ENCODE measurements around the gene MAT2B. TPM values are rescaled to one million over a fixed set of nuclear protein-coding genes. Genes with fewer than 3 reads are reported as not detected.

MAT2B gene
- total RNA-seq, 1 experiment from 2014 or later = 48.4 TPM

DNA sequence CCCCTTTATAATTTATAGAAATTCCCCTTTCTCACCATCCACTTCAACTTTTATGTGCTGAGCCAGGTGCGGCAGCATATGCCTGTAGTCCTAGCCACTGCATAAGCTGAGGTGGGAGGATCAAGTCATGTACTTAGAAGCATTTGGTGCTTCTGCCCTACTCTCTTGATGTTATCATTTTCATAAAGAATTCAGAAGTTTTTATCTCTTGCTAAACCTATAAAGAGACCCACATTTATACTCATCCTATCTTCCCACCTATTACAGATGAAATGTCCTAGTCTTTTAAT is 26.5 kb upstream of the MAT2B start:
- Mint-ChIP-seq H3K9me3 (no peaks in the 10 kb centered on the region), H3K36me3 (ENCODE audit: insufficient read depth in 1 of 3, low read depth in 3 of 3) (peaks cover 40 to 92% (median 73%) of the 10 kb centered on the region in 3 experiments; a peak in 6 of 7 replicates)
- H2AFZ ChIP-seq (ENCODE audit: low read length) = no peak overlapping the region

More for the DNA sequence above, 26.5 kb upstream of the MAT2B start:
- no peaks in the 10 kb centered on the region for H3K4me1 Mint-ChIP-seq
- H2BK120ac ChIP-seq (ENCODE audit: low read depth, low read length, poor library complexity, severe bottlenecking) = no peak overlapping the region
- H3K27me3 ChIP-seq (ENCODE audit: insufficient read depth, low read length) = no peaks in the 10 kb centered on the region
- H2BK15ac ChIP-seq (ENCODE audit: low read depth, low read length) = no peak overlapping the region
- H3K79me1 ChIP-seq (ENCODE audit: insufficient read depth, low read depth, low read length, poor library complexity, severe bottlenecking) = no peaks in the 10 kb centered on the region
- no peak overlapping the region for H3K27ac Mint-ChIP-seq
- TF ChIP-seq, protein P1, sequence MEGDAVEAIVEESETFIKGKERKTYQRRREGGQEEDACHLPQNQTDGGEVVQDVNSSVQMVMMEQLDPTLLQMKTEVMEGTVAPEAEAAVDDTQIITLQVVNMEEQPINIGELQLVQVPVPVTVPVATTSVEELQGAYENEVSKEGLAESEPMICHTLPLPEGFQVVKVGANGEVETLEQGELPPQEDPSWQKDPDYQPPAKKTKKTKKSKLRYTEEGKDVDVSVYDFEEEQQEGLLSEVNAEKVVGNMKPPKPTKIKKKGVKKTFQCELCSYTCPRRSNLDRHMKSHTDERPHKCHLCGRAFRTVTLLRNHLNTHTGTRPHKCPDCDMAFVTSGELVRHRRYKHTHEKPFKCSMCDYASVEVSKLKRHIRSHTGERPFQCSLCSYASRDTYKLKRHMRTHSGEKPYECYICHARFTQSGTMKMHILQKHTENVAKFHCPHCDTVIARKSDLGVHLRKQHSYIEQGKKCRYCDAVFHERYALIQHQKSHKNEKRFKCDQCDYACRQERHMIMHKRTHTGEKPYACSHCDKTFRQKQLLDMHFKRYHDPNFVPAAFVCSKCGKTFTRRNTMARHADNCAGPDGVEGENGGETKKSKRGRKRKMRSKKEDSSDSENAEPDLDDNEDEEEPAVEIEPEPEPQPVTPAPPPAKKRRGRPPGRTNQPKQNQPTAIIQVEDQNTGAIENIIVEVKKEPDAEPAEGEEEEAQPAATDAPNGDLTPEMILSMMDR (conservative IDR thresholded peaks at IDR 0.05) = no peak
- DNase-seq = no peak
- no peak overlapping the region for H2AK5ac ChIP-seq (ENCODE audit: insufficient read length, low read length)
- H3K9ac ChIP-seq (ENCODE audit: extremely low read depth, insufficient read length, low read length) = no peak overlapping the region
- H3K14ac ChIP-seq (ENCODE audit: insufficient read depth, low read length) = no peak overlapping the region
- no CpG with 5 or more reads among the region's 1 CpG for WGBS (ENCODE audit: extremely low coverage, insufficient read length, low lambda C conversion rate)
- no peak overlapping the region for H2BK12ac ChIP-seq (ENCODE audit: insufficient read length, low read depth, low read length)
- H3T11ph ChIP-seq (ENCODE audit: low read length) = no peak overlapping the region
- H4K8ac ChIP-seq (replicated peaks; ENCODE audit: insufficient read length, low read depth, low read length) = no peak overlapping the region
- H3K4ac ChIP-seq (ENCODE audit: low read depth, low read length) = no peak overlapping the region
- H3K4me1 ChIP-seq (ENCODE audit: insufficient read depth, low read length) = no peaks in the 10 kb centered on the region
- H4K91ac ChIP-seq (ENCODE audit: insufficient read length, low read depth, low read length) = no peak overlapping the region
- H3K27ac ChIP-seq (ENCODE audit: insufficient read length, low read depth, low read length) = no peak overlapping the region
- no peak overlapping the region for H3K4me3 Mint-ChIP-seq
- no peaks in the 10 kb centered on the region for H3K9me3 ChIP-seq (ENCODE audit: control insufficient read depth, low read depth, low read length)
- no peaks in the 10 kb centered on the region for H3K27me3 Mint-ChIP-seq (ENCODE audit: low read depth)
- H2BK20ac ChIP-seq (ENCODE audit: low read depth, low read length, poor library complexity, severe bottlenecking) = no peak overlapping the region
- no peaks in the 10 kb centered on the region for H4K20me1 ChIP-seq (ENCODE audit: control insufficient read depth, insufficient read depth, insufficient read length)
- H2BK5ac ChIP-seq (ENCODE audit: insufficient read length, low read length) = no peak overlapping the region
- H3K23ac ChIP-seq (ENCODE audit: insufficient read length, low read depth, low read length) = no peak overlapping the region
- no peak overlapping the region for H3K18ac ChIP-seq (ENCODE audit: insufficient read length, low read depth, low read length)
- H4K5ac ChIP-seq (ENCODE audit: insufficient read length, low read depth, low read length) = no peak overlapping the region
- no peaks in the 10 kb centered on the region for H3K23me2 ChIP-seq (ENCODE audit: insufficient read length, low read depth, low read length, poor library complexity, severe bottlenecking)
- H3K56ac ChIP-seq (ENCODE audit: insufficient read length, low read depth, low read length) = no peak overlapping the region
- no peak overlapping the region for H3K4me2 ChIP-seq (ENCODE audit: insufficient read depth, insufficient read length, low read length)
- H3K79me2 ChIP-seq (ENCODE audit: insufficient read depth, low read length) = no peaks in the 10 kb centered on the region

All from H9 (cell line).